ENCODE data around the gene TNFSF15.
A peak's percentile ranks its signal among the peaks of the same experiment; 100 is the strongest.

TNFSF15 gene

GRCh38 chr9:114785866-114786650, 19.8 kb downstream of the TNFSF15 start:
- Mint-ChIP-seq H3K9me3 (ENCODE audit: low read depth) (no peaks in the 10 kb centered on the region), H3K4me3 (no peak overlapping the region), H3K27me3 (no peaks in the 10 kb centered on the region), H3K4me1 (ENCODE audit: low read depth) (no peaks in the 10 kb centered on the region), H3K27ac (no peak overlapping the region), H3K36me3 (peaks cover 4% of the 10 kb centered on the region)

- H3K27me3 Mint-ChIP-seq = no peaks in the 10 kb centered on the region
- H3K27ac Mint-ChIP-seq = no peak overlapping the region
- no peaks in the 10 kb centered on the region for H3K9me3 Mint-ChIP-seq (ENCODE audit: low read depth)
- H3K36me3 Mint-ChIP-seq = peaks cover 4% of the 10 kb centered on the region
- no peaks in the 10 kb centered on the region for H3K4me1 Mint-ChIP-seq (ENCODE audit: low read depth)
- H3K4me3 Mint-ChIP-seq = no peak overlapping the region
These were observed 21.0 kb downstream of the TNFSF15 start for GRCh38 chr9:114784721-114785279.

- Mint-ChIP-seq H3K27ac (no peak overlapping the region), H3K27me3 (no peaks in the 10 kb centered on the region), H3K4me3 (no peak overlapping the region), H3K36me3 (peaks cover 6% of the 10 kb centered on the region), H3K4me1 (ENCODE audit: low read depth) (peaks cover 4% of the 10 kb centered on the region), H3K9me3 (ENCODE audit: low read depth) (no peaks in the 10 kb centered on the region)
These were observed 23.3 kb downstream of the TNFSF15 start for GRCh38 chr9:114782586-114782985.

- Mint-ChIP-seq H3K4me3 (no peak overlapping the region), H3K27ac (no peak overlapping the region), H3K27me3 (no peaks in the 10 kb centered on the region), H3K9me3 (ENCODE audit: low read depth) (no peaks in the 10 kb centered on the region), H3K4me1 (ENCODE audit: low read depth) (peaks cover 29% of the 10 kb centered on the region), H3K36me3 (peaks cover 6% of the 10 kb centered on the region)
These were observed 26.4 kb downstream of the TNFSF15 start for GRCh38 chr9:114779352-114779845.

DNA sequence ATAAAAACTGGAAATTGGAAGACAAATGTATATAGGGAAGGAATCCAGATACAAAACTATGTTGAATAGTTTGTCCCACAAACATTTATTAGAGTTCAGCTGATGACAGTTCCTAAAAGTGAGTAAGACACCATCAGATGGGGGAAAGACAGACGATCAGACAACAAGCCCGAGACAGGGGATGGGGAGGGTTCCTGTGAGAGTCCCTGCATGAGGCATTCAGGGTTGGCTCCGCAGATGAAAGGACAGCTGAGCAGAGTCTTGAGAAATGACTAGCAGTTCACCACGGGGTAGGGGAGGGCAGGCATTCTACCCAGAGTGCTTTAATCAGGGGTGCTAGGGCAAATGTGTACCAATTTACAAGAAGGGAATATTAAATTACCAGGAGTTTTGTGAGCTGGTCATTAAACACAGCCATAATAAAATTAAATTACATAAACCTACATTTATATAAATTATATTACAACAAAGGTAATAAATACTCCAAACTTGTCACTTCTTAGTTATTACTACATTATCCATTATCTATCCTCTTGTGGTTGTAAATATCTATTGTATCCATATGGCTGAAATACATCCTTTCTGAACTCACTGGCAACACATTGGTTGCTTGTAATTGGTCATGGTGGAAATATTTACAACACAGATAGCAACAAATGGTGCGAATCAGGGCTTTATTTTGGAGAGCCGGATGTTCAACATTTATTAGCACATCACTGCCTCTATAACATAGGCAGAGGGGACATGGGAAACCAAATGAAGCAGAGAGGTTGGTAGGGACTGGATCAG, 27.8 kb downstream of the TNFSF15 start:
- no peak overlapping the region for H3K27ac Mint-ChIP-seq
- H3K27me3 Mint-ChIP-seq = no peaks in the 10 kb centered on the region
- H3K9me3 Mint-ChIP-seq (ENCODE audit: low read depth) = no peaks in the 10 kb centered on the region
- peaks cover 29% of the 10 kb centered on the region for H3K4me1 Mint-ChIP-seq (ENCODE audit: low read depth)
- no peak overlapping the region for H3K4me3 Mint-ChIP-seq
- peaks cover 2% of the 10 kb centered on the region for H3K36me3 Mint-ChIP-seq

DNA sequence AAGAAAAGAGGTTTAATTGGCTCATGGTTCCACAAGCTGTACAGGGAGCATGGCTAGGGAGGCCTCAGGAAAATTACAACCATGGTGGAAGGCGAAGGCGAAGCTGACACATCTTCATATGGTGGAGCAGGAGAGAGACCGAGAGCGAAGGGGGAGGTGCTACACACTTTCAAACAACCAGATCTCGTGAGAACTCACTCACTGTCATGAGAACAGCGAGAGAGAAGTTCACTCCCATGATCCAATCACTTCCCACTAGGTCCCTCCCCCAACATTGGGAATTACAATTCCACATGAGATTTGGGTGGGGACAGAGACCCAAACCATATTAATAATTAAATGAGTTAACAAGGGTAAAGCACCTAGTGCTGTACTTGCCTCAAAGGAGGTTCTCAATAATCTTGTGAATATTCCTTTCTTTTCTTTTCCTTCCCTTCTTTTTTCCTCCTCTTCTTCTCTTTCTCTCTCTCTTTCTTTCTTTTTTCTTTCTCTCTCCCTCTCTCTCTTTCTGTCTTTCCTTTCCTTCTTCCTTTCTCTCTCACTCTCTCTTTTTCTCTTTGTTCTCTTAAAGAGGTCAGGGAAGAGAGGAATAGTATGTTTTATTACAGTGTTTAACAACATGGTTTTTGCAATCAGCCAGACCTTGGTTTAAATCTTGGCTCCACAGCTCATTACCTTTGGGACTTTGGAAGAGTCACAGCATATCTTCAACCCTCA, 29.0 kb downstream of the TNFSF15 start:
- Mint-ChIP-seq H3K4me3 (no peak overlapping the region), H3K27me3 (no peaks in the 10 kb centered on the region)

DNA sequence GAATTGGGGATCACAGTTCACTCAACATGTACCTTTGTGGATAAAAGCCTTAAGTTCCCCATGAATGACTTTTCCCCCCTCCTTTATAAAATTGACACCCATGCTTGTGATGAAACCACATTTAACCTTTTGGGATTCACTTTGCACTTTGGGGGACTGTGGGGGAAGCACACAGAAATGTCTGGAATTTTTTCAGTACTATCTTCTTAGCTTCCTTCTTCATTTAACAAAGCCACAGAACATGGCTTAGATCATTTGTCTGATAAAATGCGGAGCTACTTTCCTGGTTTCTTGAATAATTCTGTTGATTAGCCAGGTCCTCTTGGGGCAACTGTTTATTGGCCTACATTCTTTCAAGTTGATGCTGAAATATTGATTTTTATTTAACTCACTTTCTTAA, 29.9 kb downstream of the TNFSF15 start:
- no peak overlapping the region for H3K4me3 Mint-ChIP-seq
- H3K9me3 Mint-ChIP-seq (ENCODE audit: low read depth) = no peaks in the 10 kb centered on the region
- no peak overlapping the region for H3K27ac Mint-ChIP-seq
- peaks cover 29% of the 10 kb centered on the region for H3K4me1 Mint-ChIP-seq (ENCODE audit: low read depth)
- H3K36me3 Mint-ChIP-seq = peaks cover 2% of the 10 kb centered on the region
- no peaks in the 10 kb centered on the region for H3K27me3 Mint-ChIP-seq

More for the DNA sequence above, 29.0 kb downstream of the TNFSF15 start:
- Mint-ChIP-seq H3K4me1 (ENCODE audit: low read depth) (peaks cover 29% of the 10 kb centered on the region), H3K9me3 (ENCODE audit: low read depth) (no peaks in the 10 kb centered on the region), H3K27ac (peak overlapping the region; percentile 6), H3K36me3 (peaks cover 2% of the 10 kb centered on the region)

- Mint-ChIP-seq H3K4me1 (ENCODE audit: low read depth) (peaks cover 29% of the 10 kb centered on the region), H3K27me3 (no peaks in the 10 kb centered on the region), H3K36me3 (peaks cover 2% of the 10 kb centered on the region), H3K9me3 (ENCODE audit: low read depth) (no peaks in the 10 kb centered on the region), H3K4me3 (no peak overlapping the region), H3K27ac (no peak overlapping the region)
These were observed 30.7 kb downstream of the TNFSF15 start for GRCh38 chr9:114775121-114775520.

DNA sequence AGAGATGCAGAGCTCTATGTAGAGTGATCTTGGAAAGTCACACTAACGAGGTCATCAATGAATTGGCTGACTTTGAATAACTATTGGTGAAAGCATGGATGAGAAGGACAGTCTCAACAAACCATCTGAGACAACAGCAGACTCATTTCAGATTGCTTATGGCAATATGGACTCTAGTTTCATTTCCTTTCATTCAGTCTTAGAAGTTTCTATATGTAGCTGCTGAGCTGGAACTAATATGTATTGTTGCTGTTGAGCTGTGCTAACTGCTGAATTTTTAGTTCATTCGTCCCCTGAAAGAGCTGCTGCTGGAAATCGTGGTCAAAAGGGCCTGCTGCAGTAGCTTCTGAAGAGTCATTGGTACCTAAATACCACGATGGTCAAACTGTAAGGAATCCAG, 31.3 kb downstream of the TNFSF15 start:
- Mint-ChIP-seq H3K27me3 (no peaks in the 10 kb centered on the region), H3K27ac (no peak overlapping the region), H3K4me1 (ENCODE audit: low read depth) (peaks cover 29% of the 10 kb centered on the region), H3K36me3 (peaks cover 2% of the 10 kb centered on the region), H3K9me3 (ENCODE audit: low read depth) (no peaks in the 10 kb centered on the region), H3K4me3 (no peak overlapping the region)

DNA sequence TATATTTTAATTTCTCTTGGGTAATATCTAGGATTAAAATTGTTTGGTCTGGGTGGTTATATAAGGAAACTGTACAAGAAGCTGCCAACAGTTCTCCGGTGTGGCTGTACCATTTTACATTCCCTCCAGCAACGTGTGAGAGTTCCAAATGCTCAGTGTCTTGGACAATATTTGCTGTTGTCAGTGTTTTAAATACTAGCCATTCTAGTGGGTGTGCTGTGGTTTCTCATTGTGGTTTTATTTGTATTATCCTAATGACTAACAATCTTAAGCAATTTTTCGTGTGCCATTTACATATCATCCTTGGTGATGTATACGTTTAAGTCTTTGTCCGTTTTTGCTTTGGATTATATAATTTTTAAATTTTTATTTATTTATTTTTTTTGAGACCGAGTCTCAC, 34.0 kb downstream of the TNFSF15 start:
- Mint-ChIP-seq H3K9me3 (ENCODE audit: low read depth) (no peaks in the 10 kb centered on the region), H3K27me3 (no peaks in the 10 kb centered on the region), H3K36me3 (no peaks in the 10 kb centered on the region)

DNA sequence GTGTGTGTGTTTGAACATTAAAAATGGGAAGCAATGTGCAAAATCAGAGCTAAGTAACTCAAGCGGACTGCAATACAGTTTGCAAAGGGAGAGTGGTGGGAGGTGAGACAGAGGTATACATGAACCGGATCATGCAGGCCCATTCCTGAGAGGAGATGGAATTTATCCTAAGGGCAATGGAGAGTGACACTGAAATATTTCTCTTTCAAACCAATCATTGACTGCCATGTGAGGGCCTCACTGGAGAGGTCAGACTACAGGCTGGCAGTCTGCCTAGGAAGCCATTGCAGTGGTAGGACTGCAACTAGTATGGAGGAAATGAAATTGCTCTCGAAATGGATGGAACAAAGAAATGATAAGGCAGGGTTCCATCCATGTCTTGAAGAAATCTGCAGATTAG, 34.8 kb downstream of the TNFSF15 start:
- H3K27ac Mint-ChIP-seq = no peak overlapping the region
- H3K36me3 Mint-ChIP-seq = no peaks in the 10 kb centered on the region

More for the DNA sequence above, 34.0 kb downstream of the TNFSF15 start:
- no peak overlapping the region for H3K4me3 Mint-ChIP-seq
- peaks cover 19% of the 10 kb centered on the region for H3K4me1 Mint-ChIP-seq (ENCODE audit: low read depth)
- H3K27ac Mint-ChIP-seq = no peak overlapping the region

DNA sequence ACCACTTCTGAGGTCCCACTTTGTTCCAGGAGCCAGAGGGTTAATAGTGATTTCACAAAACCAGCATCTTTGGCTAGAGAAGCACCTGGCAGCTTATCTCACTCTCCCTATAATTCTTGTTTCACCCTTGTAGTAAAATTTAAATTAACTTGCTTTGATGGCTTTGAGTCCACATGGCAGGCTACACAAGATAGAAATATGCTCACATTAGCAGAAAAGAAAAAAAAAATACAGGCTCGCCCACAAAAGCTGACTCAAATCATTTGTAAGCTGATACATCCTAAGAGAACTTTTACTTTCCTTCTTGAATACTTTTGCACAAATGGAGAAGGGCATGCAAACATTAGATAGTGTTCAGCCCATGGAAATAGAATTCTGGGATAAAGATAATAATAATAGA, 36.2 kb downstream of the TNFSF15 start:
- Mint-ChIP-seq H3K27me3 (no peaks in the 10 kb centered on the region), H3K4me3 (no peak overlapping the region), H3K27ac (no peak overlapping the region), H3K4me1 (ENCODE audit: low read depth) (peaks cover under 1% of the 10 kb centered on the region), H3K36me3 (no peaks in the 10 kb centered on the region), H3K9me3 (ENCODE audit: low read depth) (no peaks in the 10 kb centered on the region)

More for the DNA sequence above, 34.8 kb downstream of the TNFSF15 start:
- peaks cover 13% of the 10 kb centered on the region for H3K4me1 Mint-ChIP-seq (ENCODE audit: low read depth)
- no peak overlapping the region for H3K4me3 Mint-ChIP-seq
- no peaks in the 10 kb centered on the region for H3K9me3 Mint-ChIP-seq (ENCODE audit: low read depth)
- H3K27me3 Mint-ChIP-seq = no peaks in the 10 kb centered on the region

GRCh38 chr9:114763220-114763619, 42.6 kb downstream of the TNFSF15 start:
- peaks cover 2% of the 10 kb centered on the region for H3K27me3 Mint-ChIP-seq
- H3K9me3 Mint-ChIP-seq (ENCODE audit: low read depth) = no peaks in the 10 kb centered on the region
- H3K36me3 Mint-ChIP-seq = peaks cover 4% of the 10 kb centered on the region
- H3K4me3 Mint-ChIP-seq = no peak overlapping the region
- H3K4me1 Mint-ChIP-seq (ENCODE audit: low read depth) = no peaks in the 10 kb centered on the region
- no peak overlapping the region for H3K27ac Mint-ChIP-seq

GRCh38 chr9:114761523-114761922, 44.3 kb downstream of the TNFSF15 start:
- Mint-ChIP-seq H3K36me3 (peaks cover 4% of the 10 kb centered on the region), H3K4me3 (no peak overlapping the region), H3K27me3 (peaks cover 2% of the 10 kb centered on the region), H3K27ac (no peak overlapping the region), H3K9me3 (ENCODE audit: low read depth) (no peaks in the 10 kb centered on the region), H3K4me1 (ENCODE audit: low read depth) (peaks cover 2% of the 10 kb centered on the region)

Measured in activated naive CD8-positive, alpha-beta T cell (primary cell).